Measurements from ENCODE around the gene TGFBR3. TPM values are rescaled to one million over a fixed set of nuclear protein-coding genes. Genes with fewer than 3 reads are reported as not detected.

Gene TGFBR3
- total and polyA plus RNA-seq, 2 of the 8 experiments (the other 6 are each of a cell fraction or from before 2014, with no cell fraction given), result 2.0 to 6.1 TPM

- H3K18ac ChIP-seq (ENCODE audit: extremely low read depth, low read length), result no peak overlapping the region
- H2BK12ac ChIP-seq (ENCODE audit: low read depth, low read length), result no peak overlapping the region
- no peaks in the 10 kb centered on the region; a peak in 1 of 8 replicates for H3K36me3 ChIP-seq (ENCODE audit: control insufficient read depth in 2 of 4, insufficient read depth in 4 of 4, low read length in 3 of 4)
- H2AFZ ChIP-seq (ENCODE audit: low read length), result no peak overlapping the region
- WGBS, 2 experiments (ENCODE audit: extremely low coverage in 1 of 2, insufficient coverage in 1 of 2, insufficient read length in 1 of 2, insufficient replicate concordance in 2 of 2, low coverage in 1 of 2, low lambda C conversion rate in 2 of 2, missing lambda C conversion rate in 1 of 2), result 90% methylated on average over 6 of the region's 6 CpGs; no CpG with 5 or more reads in 1 of the 2 experiments
- H3K4ac ChIP-seq (replicated peaks; ENCODE audit: insufficient read length, low read depth, low read length), result no peak overlapping the region
- H4K20me1 ChIP-seq (replicated peaks in 1 of 2; ENCODE audit: control insufficient read depth in 1 of 2, insufficient read depth in 2 of 2, low read length in 2 of 2), result no peaks in the 10 kb centered on the region
- no peak overlapping the region for H2BK120ac ChIP-seq (replicated peaks; ENCODE audit: low read depth, low read length)
- DNase-seq (ENCODE audit: low read depth in 1 of 2, low spot score in 2 of 2) (no peak), FAIRE-seq (no peak)
- no peaks in the 10 kb centered on the region for H3K23me2 ChIP-seq (ENCODE audit: low read depth, low read length)
- H4K91ac ChIP-seq (replicated peaks; ENCODE audit: insufficient read length, low read length), result no peak overlapping the region
- H3K9me3 ChIP-seq (ENCODE audit: insufficient read depth in 2 of 2, low read depth in 1 of 2, low read length in 1 of 2), result peaks cover 8 to 10% of the 10 kb centered on the region in 2 experiments; a peak in 2 of 4 replicates
- H3K14ac ChIP-seq (ENCODE audit: insufficient read length), result no peak overlapping the region
- H2BK20ac ChIP-seq (ENCODE audit: low read length), result no peak overlapping the region
- no peak overlapping the region for H2BK5ac ChIP-seq (ENCODE audit: low read depth, low read length)
- peaks cover 0 to 5% (median 2%) of the 10 kb centered on the region in 4 experiments; a peak in 1 of 7 replicates for H3K4me1 ChIP-seq (replicated peaks in 1 of 4; ENCODE audit: control insufficient read depth in 3 of 4, insufficient read depth in 4 of 4, low read length in 3 of 4)
- ChIA-PET CTCF (ENCODE audit: partially characterized antibody) (no interaction called here), POLR2A (ENCODE audit: partially characterized antibody) (no interaction called here)
- H3K56ac ChIP-seq (replicated peaks; ENCODE audit: insufficient read length, low read depth, low read length), result no peak overlapping the region
- H4K8ac ChIP-seq (ENCODE audit: extremely low read depth, insufficient read depth, low read length), result no peak overlapping the region; the same call in 1 of the 2 replicates
- H3K9ac ChIP-seq (replicated peaks in 1 of 4; ENCODE audit: extremely low read depth in 1 of 4, low read depth in 3 of 4, low read length in 3 of 4), result no peak overlapping the region
- no peak overlapping the region for H2AK5ac ChIP-seq (ENCODE audit: low read depth, low read length)
- TF ChIP-seq, protein P1, sequence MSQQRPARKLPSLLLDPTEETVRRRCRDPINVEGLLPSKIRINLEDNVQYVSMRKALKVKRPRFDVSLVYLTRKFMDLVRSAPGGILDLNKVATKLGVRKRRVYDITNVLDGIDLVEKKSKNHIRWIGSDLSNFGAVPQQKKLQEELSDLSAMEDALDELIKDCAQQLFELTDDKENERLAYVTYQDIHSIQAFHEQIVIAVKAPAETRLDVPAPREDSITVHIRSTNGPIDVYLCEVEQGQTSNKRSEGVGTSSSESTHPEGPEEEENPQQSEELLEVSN (IDR thresholded peaks at IDR 0.05), result no peak
- no peak for TF ChIP-seq RBBP5 (IDR thresholded peaks at IDR 0.05; ENCODE audit: borderline replicate concordance, low read depth, low read length)
- no peak for TF ChIP-seq CBX5 (IDR thresholded peaks at IDR 0.05; ENCODE audit: low read depth, low read length)
- no peak for TF ChIP-seq SAP30 (IDR thresholded peaks at IDR 0.05; ENCODE audit: insufficient read depth, insufficient replicate concordance, low read length)
- TF ChIP-seq JUND (IDR thresholded peaks at IDR 0.05; ENCODE audit: low read length), result no peak
- no peak for TF ChIP-seq RAD21 (IDR thresholded peaks at IDR 0.05 in 1 of 2, conservative IDR thresholded peaks at IDR 0.05 in 1 of 2; ENCODE audit: low read depth in 2 of 2, low read length in 2 of 2)
- TF ChIP-seq GABPA (IDR thresholded peaks at IDR 0.05; ENCODE audit: borderline replicate concordance, insufficient read depth, low read length), result no peak
- H3K27ac ChIP-seq (ENCODE audit: low read depth, low read length), result no peak overlapping the region
- no peak overlapping the region for H4K5ac ChIP-seq (ENCODE audit: insufficient read length, low read depth, low read length)
- H3K27me3 ChIP-seq (replicated peaks in 1 of 4; ENCODE audit: control insufficient read depth in 3 of 4, extremely low read depth in 1 of 4, insufficient read depth in 3 of 4, low read length in 3 of 4), result no peaks in the 10 kb centered on the region
- H2BK15ac ChIP-seq (ENCODE audit: low read length), result no peak overlapping the region
- no peak overlapping the region for H3K4me2 ChIP-seq (ENCODE audit: insufficient read depth in 1 of 2, low read depth in 2 of 2, low read length in 2 of 2)
- H3K79me1 ChIP-seq (ENCODE audit: low read depth, low read length), result no peaks in the 10 kb centered on the region
- no peak overlapping the region for H3K4me3 ChIP-seq (ENCODE audit: extremely low read depth in 1 of 4, insufficient read depth in 2 of 4, low read depth in 3 of 4, low read length in 4 of 4)
- no peak overlapping the region for H3K23ac ChIP-seq (ENCODE audit: insufficient read length)
- no peaks in the 10 kb centered on the region for H3K79me2 ChIP-seq (ENCODE audit: control insufficient read depth in 1 of 2, insufficient read depth in 2 of 2, low read length in 2 of 2)
Measured at GRCh38 chr1:91749788-91750231, 136.1 kb downstream of the TGFBR3 start.

Data from H1 (cell line).